ENCODE measurements around the gene CYP2C8.
"Not testable (repeated sequence)": the region's sequence is repeated elsewhere in the genome, so short reads cannot be mapped to it uniquely, and the experiment has no call there.

DNA sequence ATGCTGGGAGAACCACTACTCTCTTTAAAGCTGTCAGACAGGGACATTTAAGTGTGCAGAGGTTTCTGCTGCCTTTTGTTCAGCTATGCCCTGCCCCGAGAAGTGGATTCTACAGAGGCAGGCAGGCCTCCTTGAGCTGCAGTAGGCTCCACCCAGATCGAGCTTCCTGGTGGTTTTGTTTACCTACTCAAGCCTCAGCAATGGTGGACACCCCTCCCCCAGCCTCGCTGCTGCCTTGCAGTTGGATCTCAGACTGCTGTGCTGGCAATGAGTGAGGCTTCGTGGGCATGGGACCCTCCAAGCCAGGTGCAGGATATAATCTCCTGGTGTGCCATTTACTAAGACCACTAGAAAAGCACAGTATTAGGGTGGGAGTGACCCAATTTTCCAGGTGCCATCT is 5.2 kb downstream of the CYP2C8 start:
- TF ChIP-seq, protein P1, sequence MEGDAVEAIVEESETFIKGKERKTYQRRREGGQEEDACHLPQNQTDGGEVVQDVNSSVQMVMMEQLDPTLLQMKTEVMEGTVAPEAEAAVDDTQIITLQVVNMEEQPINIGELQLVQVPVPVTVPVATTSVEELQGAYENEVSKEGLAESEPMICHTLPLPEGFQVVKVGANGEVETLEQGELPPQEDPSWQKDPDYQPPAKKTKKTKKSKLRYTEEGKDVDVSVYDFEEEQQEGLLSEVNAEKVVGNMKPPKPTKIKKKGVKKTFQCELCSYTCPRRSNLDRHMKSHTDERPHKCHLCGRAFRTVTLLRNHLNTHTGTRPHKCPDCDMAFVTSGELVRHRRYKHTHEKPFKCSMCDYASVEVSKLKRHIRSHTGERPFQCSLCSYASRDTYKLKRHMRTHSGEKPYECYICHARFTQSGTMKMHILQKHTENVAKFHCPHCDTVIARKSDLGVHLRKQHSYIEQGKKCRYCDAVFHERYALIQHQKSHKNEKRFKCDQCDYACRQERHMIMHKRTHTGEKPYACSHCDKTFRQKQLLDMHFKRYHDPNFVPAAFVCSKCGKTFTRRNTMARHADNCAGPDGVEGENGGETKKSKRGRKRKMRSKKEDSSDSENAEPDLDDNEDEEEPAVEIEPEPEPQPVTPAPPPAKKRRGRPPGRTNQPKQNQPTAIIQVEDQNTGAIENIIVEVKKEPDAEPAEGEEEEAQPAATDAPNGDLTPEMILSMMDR (IDR thresholded peaks at IDR 0.05): not testable (repeated sequence)
- TF ChIP-seq ZFX (IDR thresholded peaks at IDR 0.05; ENCODE audit: borderline replicate concordance): not testable (repeated sequence)

All from 22Rv1 (cell line).